Measurements from ENCODE around the gene MED20.

The MED20 gene

GRCh38 chr6:41941280-41942066 lies 20.5 kb upstream of the MED20 start, which contains the start of gene CCND3:
CCND3 (minus strand) TSS chr6:41941808; CDS start chr6:41941649, 159 bp downstream.
- in situ Hi-C loops (cut with HindIII; ENCODE audit: low sequenced_read_pairs) = loop anchor here (25.0 kb wide), 1 partner anchor 154 kb away; the partner anchor contains the start of genes FRS3, PRICKLE4 and TOMM6

- in situ Hi-C loops (cut with HindIII; ENCODE audit: low sequenced_read_pairs) = loop anchor here (25.0 kb wide), 1 partner anchor 154 kb away; the partner anchor contains the start of genes FRS3, PRICKLE4 and TOMM6
Measured at GRCh38 chr6:41940759-41941279, 19.9 kb upstream of the MED20 start.

GRCh38 chr6:41939848-41940758 lies 19.2 kb upstream of the MED20 start:
- in situ Hi-C loops (cut with HindIII; ENCODE audit: low sequenced_read_pairs) = loop anchor here (25.0 kb wide), 1 partner anchor 153 kb away; the partner anchor contains the start of genes FRS3, PRICKLE4 and TOMM6

DNA sequence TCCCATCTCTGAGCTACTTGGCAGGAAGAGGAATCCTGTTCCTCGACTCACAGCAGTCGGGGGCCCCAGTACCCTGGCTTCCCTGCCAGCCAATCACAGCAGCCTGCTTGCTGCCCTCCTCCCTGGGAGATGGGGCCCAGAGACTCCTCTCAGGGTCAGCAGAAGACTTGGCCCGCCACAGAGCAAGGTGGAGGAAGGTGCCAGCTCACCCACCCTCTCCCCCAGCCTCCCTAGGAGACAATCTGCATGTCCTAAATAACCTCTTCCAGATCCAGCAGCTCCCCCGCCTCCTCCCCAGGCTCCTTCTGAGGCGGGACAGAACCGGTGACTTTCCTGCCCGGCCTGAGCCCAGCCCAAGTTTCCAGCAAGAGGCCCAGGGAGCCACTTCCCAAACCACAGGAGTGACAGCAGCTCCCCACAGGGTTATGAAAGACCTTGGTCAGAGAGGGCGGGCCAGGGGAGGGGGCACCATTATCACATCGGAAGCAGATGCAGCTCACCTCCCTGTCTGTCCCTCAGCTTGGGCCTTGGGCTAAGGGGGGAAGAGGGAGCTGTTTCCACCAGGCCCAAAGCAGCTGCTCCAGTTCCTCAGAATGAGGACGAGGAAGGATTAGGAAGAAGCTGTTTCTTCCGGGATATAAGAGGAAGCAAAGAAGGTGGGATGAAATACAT lies 18.4 kb upstream of the MED20 start:
- in situ Hi-C loops (cut with HindIII; ENCODE audit: low sequenced_read_pairs) = loop anchor here (25.0 kb wide), 1 partner anchor 152 kb away; the partner anchor contains the start of genes FRS3, PRICKLE4 and TOMM6

GRCh38 chr6:41938590-41939175 lies 17.7 kb upstream of the MED20 start:
- in situ Hi-C loops (cut with HindIII; ENCODE audit: low sequenced_read_pairs) = loop anchor here (25.0 kb wide), 1 partner anchor 151 kb away; the partner anchor contains the start of genes FRS3, PRICKLE4 and TOMM6

DNA sequence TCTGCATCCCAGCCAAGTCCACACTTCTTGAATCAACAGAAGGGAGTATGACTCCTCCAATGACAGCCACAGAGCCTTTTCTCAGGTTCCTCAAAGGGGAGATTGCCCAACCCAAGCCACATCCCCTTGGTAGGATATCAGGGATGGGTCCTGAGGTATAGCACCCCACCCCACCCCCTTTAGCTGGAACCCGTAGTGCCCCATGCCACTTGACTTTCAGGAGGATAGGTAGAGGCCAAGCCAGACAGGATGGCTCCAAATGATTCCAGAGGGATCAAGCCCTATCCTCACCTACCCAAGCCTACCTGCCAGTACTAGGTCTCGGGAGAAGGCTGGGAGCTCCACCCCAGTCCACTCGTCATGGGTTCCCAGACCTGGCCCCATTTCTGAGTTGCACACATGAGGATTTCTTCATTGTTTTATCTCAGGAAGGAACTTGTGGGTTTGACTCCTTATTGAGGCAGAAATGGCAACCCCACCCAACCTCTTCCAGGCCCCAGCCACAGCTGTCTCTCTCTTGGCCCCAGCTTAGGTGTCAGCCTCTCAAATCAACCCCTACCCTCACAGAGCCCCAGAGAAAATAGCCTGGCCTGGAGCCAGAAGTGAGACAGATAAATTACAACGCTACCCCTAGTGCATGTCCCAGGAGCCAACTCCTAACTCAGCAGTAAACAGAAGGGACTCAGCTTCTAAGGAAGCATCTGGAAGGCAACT lies 17.1 kb upstream of the MED20 start:
- in situ Hi-C loops (cut with HindIII; ENCODE audit: low sequenced_read_pairs) = loop anchor here (25.0 kb wide), 1 partner anchor 151 kb away; the partner anchor contains the start of genes FRS3, PRICKLE4 and TOMM6

DNA sequence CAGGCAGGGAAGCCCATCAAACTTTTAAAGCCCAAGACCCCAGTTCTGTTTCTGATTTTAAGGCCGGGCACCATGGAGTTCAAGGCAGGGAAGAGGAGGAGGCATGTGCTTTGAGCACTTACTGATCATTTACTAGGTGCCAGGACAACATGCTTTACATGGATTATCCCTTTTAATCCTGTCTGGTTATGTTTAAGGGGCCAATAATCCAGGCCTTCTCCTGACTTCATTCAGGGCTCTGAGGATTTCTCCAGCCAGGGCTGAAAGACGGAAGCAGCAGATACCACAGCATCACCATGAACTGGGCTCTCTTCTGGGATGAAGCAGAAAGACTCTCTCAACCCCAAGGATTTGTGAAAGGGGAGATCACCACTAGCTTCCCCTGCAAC lies 16.5 kb upstream of the MED20 start:
- in situ Hi-C loops (cut with HindIII; ENCODE audit: low sequenced_read_pairs) = loop anchor here (25.0 kb wide), 1 partner anchor 150 kb away; the partner anchor contains the start of genes FRS3, PRICKLE4 and TOMM6

DNA sequence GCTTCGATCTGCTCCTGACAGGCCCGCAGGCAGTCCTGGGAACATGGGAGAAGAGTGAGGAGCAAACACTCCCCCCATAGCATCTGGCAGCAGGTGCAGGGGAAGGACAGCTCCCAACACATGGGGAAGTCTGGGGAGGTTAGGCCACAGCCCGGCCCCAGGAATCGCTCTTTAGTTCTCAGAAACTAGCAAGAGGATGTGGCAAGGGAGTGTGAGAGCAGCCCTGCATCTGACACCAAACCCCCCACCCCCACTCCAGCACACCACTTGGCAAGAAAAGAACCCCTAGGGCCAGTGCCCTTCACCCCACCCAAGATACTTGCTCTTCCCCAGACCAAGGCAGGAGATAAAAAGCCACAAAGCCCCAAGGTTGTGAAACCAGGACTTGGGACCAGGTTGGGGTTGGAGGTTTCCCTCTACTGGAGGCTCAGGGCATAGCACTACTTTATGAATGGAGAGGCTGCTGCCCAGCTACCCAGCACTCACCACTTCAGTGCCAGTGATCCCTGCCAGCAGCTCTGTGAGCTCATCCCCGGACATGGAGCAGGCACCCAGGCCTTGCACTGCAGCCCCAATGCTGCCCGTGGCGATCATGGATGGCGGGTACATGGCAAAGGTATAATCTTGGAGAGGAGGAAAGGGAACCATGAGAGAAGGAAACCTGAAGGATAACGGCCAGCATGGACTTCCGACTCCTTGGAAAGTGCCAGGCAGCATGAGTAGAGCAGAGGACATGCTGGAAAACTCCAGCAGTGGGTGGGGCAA lies 15.3 kb upstream of the MED20 start:
- in situ Hi-C loops (cut with HindIII; ENCODE audit: low sequenced_read_pairs) = loop anchor here (25.0 kb wide), 1 partner anchor 149 kb away; the partner anchor contains the start of genes FRS3, PRICKLE4 and TOMM6

GRCh38 chr6:41935685-41936072 lies 14.7 kb upstream of the MED20 start:
- in situ Hi-C loops (cut with HindIII; ENCODE audit: low sequenced_read_pairs) = loop anchor here (25.0 kb wide), 1 partner anchor 148 kb away; the partner anchor contains the start of genes FRS3, PRICKLE4 and TOMM6

- in situ Hi-C loops (cut with HindIII; ENCODE audit: low sequenced_read_pairs) = loop anchor here (25.0 kb wide), 1 partner anchor 148 kb away; the partner anchor contains the start of genes FRS3, PRICKLE4 and TOMM6
Measured at GRCh38 chr6:41935193-41935574, 14.2 kb upstream of the MED20 start.

DNA sequence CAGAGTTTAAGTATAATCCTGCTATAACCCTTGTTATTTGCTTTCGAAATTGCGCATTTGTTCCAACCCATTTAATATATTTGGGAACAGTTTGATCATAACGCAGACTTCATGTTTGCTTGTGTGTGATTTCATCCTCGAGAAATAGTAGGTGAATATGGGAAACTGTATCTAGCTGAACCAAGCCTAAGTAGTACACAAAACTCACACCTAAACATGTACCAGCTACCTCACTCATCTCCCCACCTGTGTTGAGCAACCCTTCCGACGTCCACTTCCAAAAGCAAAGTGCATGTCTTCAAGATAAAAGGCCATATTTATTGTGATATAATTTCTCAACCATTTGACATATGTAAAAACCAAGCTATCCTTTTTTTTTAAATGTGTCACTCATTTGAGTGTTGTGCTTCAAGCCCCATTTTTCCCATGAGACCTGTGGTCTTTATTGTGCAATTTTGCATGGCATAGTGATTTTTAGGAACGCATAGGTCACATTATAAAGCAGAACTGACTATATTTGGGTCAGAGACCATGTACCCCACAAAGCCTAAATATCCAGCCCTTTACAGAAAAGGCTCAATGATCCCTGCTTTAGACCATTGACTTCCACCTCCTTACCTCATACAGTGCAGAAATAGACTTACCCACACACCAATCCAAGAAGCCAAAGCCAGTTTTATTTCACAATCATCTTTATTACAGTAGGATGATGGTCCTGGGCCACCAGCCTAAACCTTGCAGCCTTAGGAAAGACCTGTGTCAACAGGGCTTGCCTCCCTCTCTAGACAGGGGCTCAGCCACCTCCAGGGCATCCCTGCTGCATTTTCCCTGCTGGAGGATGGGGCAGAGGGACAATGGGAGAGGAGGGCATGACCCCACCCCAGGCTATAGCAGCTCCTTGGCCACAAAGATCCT lies 13.6 kb upstream of the MED20 start:
- in situ Hi-C loops (cut with HindIII; ENCODE audit: low sequenced_read_pairs) = loop anchor here (5.0 to 25.0 kb wide), 3 partner anchors 62 to 147 kb away; partner anchors contain the start of genes FRS3, PRICKLE4 and TOMM6

DNA sequence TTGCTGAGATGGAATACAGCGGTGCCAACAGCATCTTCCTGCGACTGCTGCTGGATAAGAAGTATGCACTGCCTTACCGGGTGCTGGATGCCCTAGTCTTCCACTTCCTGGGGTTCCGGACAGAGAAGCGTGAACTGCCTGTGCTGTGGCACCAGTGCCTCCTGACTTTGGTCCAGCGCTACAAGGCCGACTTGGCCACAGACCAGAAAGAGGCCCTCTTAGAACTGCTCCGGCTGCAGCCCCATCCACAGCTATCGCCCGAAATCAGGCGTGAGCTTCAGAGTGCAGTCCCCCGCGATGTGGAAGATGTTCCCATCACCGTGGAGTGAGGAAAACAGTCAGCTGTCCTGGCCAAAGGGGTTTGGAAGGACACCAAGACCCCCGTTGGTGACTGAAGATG lies 11.4 kb upstream of the MED20 start:
- in situ Hi-C loops (cut with HindIII; ENCODE audit: low sequenced_read_pairs) = loop anchor here (5.0 to 25.0 kb wide), 3 partner anchors 60 to 145 kb away; partner anchors contain the start of genes FRS3, PRICKLE4 and TOMM6

DNA sequence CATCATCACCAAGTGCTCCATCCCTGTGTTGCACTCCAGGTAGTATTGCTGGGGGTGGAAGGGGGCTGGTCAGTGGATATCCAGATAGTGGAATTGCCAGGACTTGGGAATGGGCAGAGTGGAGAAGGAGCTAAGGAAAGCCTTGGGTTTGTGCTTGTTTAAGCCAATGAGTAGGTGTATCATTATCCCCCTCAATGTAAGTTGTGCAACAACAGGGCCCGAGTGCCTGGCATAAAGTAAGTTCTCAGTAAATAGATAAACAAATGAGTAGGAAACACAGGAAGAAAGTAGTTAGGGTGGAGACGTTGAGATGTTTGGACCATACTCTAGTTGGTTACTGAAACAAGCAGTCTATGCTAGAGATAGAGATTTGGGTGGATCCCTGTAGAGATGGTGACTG lies 10.9 kb upstream of the MED20 start:
- in situ Hi-C loops (cut with HindIII; ENCODE audit: low sequenced_read_pairs) = loop anchor here (5.0 to 25.0 kb wide), 3 partner anchors 59 to 144 kb away; partner anchors contain the start of genes FRS3, PRICKLE4 and TOMM6

DNA sequence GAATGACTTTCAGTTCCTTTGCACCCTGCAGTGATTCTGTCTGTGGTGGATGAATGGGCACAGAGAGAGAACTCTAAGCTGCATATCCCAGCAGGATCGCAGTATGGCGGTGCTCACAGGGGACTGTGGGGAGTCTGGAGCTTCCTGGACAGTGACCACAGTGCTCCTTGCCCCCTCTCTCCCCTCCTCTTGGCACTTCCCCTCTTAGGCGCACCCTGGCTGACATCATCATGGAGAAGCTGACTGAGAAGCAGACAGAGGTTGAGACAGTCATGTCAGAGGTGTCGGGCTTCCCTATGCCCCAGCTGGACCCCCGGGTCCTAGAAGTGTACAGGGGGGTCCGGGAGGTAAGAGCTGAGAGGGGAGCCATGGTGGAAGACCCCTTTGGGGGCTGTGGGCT lies 9.0 kb upstream of the MED20 start:
- in situ Hi-C loops (cut with HindIII; ENCODE audit: low sequenced_read_pairs) = loop anchor here (5.0 to 25.0 kb wide), 3 partner anchors 58 to 143 kb away; partner anchors contain the start of genes FRS3, PRICKLE4 and TOMM6

- in situ Hi-C loops (cut with HindIII; ENCODE audit: low sequenced_read_pairs) = loop anchor here (25.0 kb wide), 1 partner anchor 140 kb away; the partner anchor contains the start of genes FRS3, PRICKLE4 and TOMM6
Measured at GRCh38 chr6:41927253-41927652, 6.3 kb upstream of the MED20 start.

DNA sequence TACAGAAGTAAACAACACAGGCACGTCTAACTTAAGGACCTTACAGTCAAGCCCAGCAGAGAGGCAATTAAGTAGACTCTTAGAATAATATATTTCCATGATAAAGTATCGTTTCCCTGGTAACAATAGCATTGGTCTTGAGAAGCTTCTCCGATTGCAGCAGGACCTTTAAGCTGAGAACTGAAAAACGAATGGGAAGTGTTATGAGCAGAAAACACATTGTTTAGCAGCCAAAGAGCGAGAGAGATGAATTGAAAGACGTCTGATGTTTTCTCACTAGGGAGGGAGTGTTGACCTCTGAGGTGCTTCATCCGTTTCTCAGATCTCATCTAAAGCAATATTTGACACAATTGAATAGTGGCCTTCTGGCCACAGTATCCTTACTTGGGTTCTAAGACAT lies 1.2 kb upstream of the MED20 start:
- in situ Hi-C loops (cut with HindIII; ENCODE audit: low sequenced_read_pairs) = no loop called here

DNA sequence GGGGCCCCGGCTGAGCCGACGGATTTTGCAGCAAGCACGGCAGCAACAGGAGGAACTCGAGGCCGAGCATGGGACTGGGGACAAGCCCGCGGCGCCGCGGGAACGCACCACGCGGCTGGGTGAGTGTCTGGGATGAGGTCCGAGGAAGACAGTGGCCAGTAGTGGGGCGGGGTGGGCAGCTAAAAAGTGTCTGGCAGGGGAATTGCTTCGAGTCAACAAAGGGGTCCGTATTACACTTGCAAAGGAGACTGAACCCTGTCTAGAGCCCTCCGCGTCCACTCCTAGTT lies 716 bp upstream of the MED20 start:
- in situ Hi-C loops (cut with HindIII; ENCODE audit: low sequenced_read_pairs) = no loop called here

Measured in endothelial cell of hepatic sinusoid (primary cell).